Measurements from ENCODE around the gene PPM1G.

The PPM1G gene

DNA sequence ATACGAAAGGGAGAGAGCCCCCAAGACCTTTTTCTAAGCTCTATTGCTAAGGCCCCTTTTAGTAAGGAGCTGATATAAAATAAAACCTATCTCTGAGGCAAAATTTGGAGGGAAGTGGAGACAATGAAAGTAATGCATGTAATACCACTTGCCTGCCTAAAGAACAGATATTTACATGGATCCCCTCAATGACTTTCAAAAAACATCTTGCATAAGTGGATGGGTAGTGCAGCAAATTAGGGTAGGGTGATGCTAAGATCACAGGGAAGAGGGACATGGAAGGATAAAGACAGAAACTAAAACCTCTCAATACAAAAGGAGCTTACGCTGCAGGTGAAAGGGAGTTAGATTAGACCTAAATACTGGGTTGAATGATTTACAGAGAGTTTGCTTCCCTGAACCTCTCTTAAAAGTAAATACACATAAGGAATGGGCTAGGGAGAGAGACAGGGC lies 30.0 kb downstream of the PPM1G start:
- Histone ChIP-seq H3K4me1 (peaks cover 6% of the 10 kb centered on the region), H3K9ac (no peak overlapping the region), H3K4me3 (ENCODE audit: low read depth, low read length) (peak overlapping the region; percentile 74), H3K4me2 (ENCODE audit: low read length) (peak overlapping the region; percentile 95), H3K9me3 (ENCODE audit: control insufficient read depth, low read length) (no peaks in the 10 kb centered on the region), H3K79me2 (peaks cover 5% of the 10 kb centered on the region), H3K27ac (no peak overlapping the region), H2AFZ (no peak overlapping the region), H3K36me3 (ENCODE audit: control insufficient read depth, insufficient read depth, low read length) (no peaks in the 10 kb centered on the region), H3K27me3 (ENCODE audit: control insufficient read depth, insufficient read depth, low read length) (no peaks in the 10 kb centered on the region)
- TF ChIP-seq, protein P1, sequence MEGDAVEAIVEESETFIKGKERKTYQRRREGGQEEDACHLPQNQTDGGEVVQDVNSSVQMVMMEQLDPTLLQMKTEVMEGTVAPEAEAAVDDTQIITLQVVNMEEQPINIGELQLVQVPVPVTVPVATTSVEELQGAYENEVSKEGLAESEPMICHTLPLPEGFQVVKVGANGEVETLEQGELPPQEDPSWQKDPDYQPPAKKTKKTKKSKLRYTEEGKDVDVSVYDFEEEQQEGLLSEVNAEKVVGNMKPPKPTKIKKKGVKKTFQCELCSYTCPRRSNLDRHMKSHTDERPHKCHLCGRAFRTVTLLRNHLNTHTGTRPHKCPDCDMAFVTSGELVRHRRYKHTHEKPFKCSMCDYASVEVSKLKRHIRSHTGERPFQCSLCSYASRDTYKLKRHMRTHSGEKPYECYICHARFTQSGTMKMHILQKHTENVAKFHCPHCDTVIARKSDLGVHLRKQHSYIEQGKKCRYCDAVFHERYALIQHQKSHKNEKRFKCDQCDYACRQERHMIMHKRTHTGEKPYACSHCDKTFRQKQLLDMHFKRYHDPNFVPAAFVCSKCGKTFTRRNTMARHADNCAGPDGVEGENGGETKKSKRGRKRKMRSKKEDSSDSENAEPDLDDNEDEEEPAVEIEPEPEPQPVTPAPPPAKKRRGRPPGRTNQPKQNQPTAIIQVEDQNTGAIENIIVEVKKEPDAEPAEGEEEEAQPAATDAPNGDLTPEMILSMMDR (IDR thresholded peaks at IDR 0.05): no peak

DNA sequence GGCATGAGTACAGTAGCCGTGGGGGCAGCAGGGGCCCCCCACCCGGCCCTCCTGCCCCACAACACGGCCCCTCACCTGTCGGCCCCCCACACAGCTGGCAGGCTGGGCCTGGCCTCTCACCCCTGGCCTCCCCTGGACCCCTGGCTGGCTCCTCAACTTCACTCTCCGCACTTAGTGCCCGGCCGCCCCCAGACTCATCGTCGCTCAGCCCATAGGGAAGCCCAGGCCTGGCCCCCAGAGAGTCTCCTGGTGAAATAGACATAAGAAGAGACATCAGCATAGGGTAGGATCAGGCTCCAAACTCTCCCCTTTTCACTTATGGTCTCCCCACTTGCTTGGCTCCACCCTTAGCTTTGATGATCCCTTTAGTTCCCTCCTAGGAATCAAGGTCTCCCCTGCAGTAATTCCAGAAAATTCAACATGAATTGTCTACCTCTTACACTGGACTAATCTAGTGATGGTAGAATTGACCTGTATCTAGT lies 30.5 kb downstream of the PPM1G start:
- no peak overlapping the region for H3K9ac ChIP-seq
- H3K4me2 ChIP-seq (ENCODE audit: low read length): peak overlapping the region; percentile 95
- H3K9me3 ChIP-seq (ENCODE audit: control insufficient read depth, low read length): no peaks in the 10 kb centered on the region
- H3K79me2 ChIP-seq: peaks cover 6% of the 10 kb centered on the region
- no peak overlapping the region for H2AFZ ChIP-seq
- TF ChIP-seq, protein P1 (IDR thresholded peaks at IDR 0.05): no peak
- no peaks in the 10 kb centered on the region for H3K27me3 ChIP-seq (ENCODE audit: control insufficient read depth, insufficient read depth, low read length)
- peaks cover 6% of the 10 kb centered on the region for H3K4me1 ChIP-seq
- no peak overlapping the region for H3K4me3 ChIP-seq (ENCODE audit: low read depth, low read length)
- no peak overlapping the region for H3K27ac ChIP-seq
- no peaks in the 10 kb centered on the region for H3K36me3 ChIP-seq (ENCODE audit: control insufficient read depth, insufficient read depth, low read length)

DNA sequence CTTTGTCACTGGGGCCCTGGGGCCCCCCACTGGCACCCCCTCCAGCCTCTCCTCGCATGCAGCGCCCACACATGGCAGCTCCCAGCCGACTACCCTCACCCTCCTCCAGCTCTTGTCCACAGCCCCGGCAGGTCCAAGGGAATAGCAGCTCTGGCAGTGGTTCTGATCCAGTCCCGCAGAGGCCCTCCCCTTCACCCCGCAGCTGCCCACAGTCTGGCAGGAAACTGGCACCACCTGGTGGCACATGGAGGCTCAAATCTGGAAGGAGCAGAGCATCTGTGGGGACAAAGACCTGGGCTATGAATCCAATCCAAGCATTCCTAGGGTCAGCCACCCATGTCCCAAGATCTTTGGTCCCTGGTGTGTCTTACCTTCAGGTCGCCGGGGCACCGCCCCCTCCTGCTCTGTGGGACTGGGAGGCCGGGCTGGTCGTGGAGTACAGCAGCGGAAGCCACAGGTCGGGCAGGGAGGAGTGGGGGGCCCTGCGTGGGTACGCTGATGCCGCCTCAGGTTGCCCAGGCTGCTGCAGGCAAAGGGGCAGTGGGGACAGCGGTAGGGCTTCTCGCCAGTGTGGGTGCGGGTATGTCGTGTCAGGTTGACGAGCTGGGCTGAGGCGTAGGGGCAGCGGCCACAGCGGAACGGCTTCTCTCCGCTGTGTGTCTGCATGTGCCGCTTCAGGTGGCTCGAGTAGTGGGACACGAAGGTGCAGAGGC lies 31.1 kb downstream of the PPM1G start:
- H3K79me2 ChIP-seq: peaks cover 11% of the 10 kb centered on the region
- no peaks in the 10 kb centered on the region for H3K27me3 ChIP-seq (ENCODE audit: control insufficient read depth, insufficient read depth, low read length)
- H3K36me3 ChIP-seq (ENCODE audit: control insufficient read depth, insufficient read depth, low read length): no peaks in the 10 kb centered on the region
- H3K4me3 ChIP-seq (ENCODE audit: low read depth, low read length): no peak overlapping the region
- no peak overlapping the region for H3K9ac ChIP-seq
- H3K27ac ChIP-seq: no peak overlapping the region
- H3K9me3 ChIP-seq (ENCODE audit: control insufficient read depth, low read length): no peaks in the 10 kb centered on the region
- H2AFZ ChIP-seq: no peak overlapping the region
- TF ChIP-seq, protein P1 (IDR thresholded peaks at IDR 0.05): peak; percentile 54
- H3K4me2 ChIP-seq (ENCODE audit: low read length): no peak overlapping the region
- peaks cover 6% of the 10 kb centered on the region for H3K4me1 ChIP-seq

DNA sequence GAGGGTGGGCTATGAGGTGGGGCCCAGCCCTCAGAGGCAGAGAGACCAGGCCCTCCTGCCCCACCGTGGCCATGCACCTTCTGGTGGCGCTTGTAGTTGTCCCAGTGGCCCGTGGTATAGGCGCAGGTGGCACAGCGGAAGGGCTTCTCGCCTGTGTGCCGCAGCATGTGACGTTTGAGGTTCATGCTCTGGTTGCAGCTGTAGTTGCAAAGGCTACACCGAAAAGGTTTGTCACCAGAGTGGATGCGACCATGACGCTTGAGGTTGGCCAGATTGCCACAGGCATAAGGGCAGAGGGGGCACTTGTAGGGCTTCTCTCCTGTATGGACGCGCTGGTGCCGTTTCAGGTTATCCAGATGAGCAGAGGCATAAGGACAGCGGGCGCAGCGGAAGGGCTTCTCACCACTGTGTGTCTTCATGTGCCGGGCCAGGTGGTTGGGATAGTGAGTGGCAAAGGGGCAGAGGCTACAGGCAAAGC lies 31.7 kb downstream of the PPM1G start:
- Histone ChIP-seq H3K27ac (no peak overlapping the region), H3K9ac (no peak overlapping the region), H3K27me3 (ENCODE audit: control insufficient read depth, insufficient read depth, low read length) (no peaks in the 10 kb centered on the region), H3K9me3 (ENCODE audit: control insufficient read depth, low read length) (no peaks in the 10 kb centered on the region), H3K4me2 (ENCODE audit: low read length) (no peak overlapping the region), H3K4me1 (peaks cover 6% of the 10 kb centered on the region), H3K36me3 (ENCODE audit: control insufficient read depth, insufficient read depth, low read length) (no peaks in the 10 kb centered on the region), H3K79me2 (peaks cover 15% of the 10 kb centered on the region), H3K4me3 (ENCODE audit: low read depth, low read length) (no peak overlapping the region), H2AFZ (no peak overlapping the region)
- TF ChIP-seq, protein P1 (IDR thresholded peaks at IDR 0.05): no peak
